Peyer's patch (tissue), 4 donors: ENCODE measurements around the gene NMS.

Experiments
- CTCF ChIP-seq, 6 experiments: fragments of 450-650 bp in 4 of 6; fragments of 200-600 bp in 2 of 6; sonication (generic) in 1 of 6; IDR thresholded peaks; one replicate each; pipeline ENCODE4 v1.5.1; 2017 to 2019; ENCODE audit warnings: antibody characterized with exemption in 6 of 6, mild to moderate bottlenecking in 3 of 6, moderate library complexity in 1 of 6
- POLR2A ChIP-seq, 2 donors: fragments of 450-650 bp; IDR thresholded peaks; one replicate each; pipeline ENCODE4 v1.5.1; 2017; ENCODE audit warnings: antibody characterized with exemption in 2 of 2, mild to moderate bottlenecking in 2 of 2, moderate library complexity in 2 of 2

GRCh38 chr2:100425573-100426383, 44.5 kb upstream of the NMS start:
- TF ChIP-seq CTCF (IDR thresholded peaks at IDR 0.05) = no peak
- TF ChIP-seq POLR2A (IDR thresholded peaks at IDR 0.05) = no peak
